Glomerular visceral epithelial cell (primary cell): ENCODE results near the gene MLANA.

Experiments
- DNase-seq: peaks from one replicate; pipeline ENCODE4 v3.0.0-alpha.2; 2016; ENCODE audit errors: extremely low spot score

Gene MLANA

GRCh38 chr9:5890641-5891040 lies at the start of gene MLANA:
TSS of gene MLANA (plus strand) at chr9:5890889. CDS start at chr9:5892475, 1,586 bp downstream.
- DNase-seq = no peak

GRCh38 chr9:5841771-5842573 lies 48.7 kb upstream of the MLANA start:
- peak; percentile 73 for DNase-seq

DNA sequence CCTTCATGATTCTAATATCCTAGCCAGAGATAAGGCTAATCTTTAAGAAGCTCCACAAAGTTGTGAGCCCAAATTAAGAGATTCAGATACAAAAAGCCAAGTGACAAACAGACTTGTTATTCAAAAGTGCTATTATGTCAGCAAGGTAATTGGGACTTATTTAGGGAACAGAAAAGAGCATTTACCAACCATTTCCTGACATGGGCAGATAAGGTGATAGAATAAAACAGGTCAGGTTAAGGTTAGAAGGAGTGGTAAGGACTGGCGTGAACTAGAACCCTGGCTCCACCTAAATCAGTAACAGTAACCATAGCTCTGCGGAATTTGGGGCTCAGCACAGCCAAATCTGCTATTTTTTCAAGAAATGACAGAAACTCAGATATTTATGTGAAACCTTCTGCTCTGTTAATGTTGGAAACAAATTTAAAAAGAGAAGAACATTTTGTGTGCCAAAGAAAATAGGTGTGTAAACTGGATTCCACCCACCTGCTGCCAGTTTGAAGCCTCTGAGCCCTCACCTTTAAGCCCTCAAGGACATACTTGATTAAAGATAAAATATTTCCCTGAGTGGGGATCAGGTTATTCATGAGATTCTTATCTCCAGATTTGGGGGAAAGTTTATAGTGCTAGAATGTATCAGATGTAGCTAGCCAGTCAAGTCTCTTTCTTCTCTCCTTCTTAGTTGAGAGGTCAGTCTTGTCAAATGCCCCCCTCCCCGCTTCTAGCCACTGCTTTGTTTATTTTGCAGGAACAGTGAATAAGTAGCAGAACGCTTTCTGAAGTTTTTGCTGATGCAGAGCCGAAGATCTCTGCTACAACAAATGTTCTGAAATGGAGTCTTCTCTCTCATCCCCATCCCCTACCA lies 47.5 kb upstream of the MLANA start:
- DNase-seq = no peak

GRCh38 chr9:5843794-5844471 lies 46.8 kb upstream of the MLANA start:
- peak; percentile 63 for DNase-seq

DNA sequence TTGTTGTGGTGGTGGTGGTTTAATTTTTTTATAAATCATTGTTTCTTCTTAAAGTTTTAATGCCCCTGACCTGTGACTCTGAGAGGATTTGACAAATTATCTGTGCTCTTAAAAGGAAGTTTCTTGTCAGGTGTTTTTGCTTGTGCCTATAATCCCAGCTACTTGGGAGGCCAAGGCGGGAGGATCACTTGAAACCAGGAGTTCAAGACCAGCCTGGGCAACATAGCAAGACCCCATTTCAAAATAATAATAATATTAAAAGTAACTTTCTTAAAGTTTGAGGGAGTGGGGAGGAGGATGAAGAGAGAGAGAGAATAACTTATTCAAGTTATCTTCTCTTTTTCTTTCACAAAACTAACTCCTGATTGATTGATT lies 45.5 kb upstream of the MLANA start:
- DNase-seq = no peak

- DNase-seq = no peak
These were observed 44.6 kb upstream of the MLANA start for GRCh38 chr9:5846096-5846495.

- no peak for DNase-seq
These were observed 44.2 kb upstream of the MLANA start for GRCh38 chr9:5846501-5846921.

- DNase-seq = no peak
These were observed 42.3 kb upstream of the MLANA start for GRCh38 chr9:5848372-5848882.

- DNase-seq = no peak
These were observed 40.0 kb upstream of the MLANA start for GRCh38 chr9:5850724-5851122.

DNA sequence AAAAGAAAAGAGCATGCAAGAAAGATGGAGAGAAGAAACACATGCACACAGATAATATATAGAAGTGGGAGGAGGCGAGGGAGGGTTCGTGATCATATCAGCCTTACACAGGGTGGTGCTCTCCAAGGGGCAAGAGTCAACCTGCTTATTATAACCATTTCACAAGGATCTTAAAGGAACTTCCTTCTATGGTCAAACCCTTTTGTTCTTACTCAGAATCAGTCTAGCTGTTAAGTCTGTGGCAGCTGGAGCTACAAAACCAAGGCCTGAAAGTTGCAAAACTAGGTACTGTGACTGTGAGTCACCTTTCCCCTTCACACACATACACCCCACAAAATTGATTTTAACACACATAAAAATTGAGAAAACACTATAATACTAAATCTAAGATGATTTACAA lies 39.2 kb upstream of the MLANA start:
- no peak for DNase-seq

DNA sequence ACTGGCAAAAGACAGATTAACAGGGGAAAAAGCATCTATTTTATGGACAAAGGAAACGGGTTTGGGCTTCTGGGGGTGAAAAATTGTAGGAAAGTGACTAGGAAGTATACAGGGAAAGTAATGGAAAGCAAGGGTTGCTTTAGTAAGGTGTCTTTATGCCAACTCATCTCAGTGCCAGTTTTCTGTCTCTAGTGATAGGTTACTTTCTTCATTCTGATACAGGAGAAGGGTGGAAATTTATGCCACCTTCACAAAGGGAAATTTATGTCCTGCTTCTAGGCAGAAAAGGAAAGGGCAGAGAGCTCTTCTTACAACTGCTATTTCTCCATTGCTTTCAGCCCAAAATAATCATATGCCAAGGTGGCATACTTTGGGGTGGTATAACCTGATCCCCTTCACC lies 37.7 kb upstream of the MLANA start:
- no peak for DNase-seq

DNA sequence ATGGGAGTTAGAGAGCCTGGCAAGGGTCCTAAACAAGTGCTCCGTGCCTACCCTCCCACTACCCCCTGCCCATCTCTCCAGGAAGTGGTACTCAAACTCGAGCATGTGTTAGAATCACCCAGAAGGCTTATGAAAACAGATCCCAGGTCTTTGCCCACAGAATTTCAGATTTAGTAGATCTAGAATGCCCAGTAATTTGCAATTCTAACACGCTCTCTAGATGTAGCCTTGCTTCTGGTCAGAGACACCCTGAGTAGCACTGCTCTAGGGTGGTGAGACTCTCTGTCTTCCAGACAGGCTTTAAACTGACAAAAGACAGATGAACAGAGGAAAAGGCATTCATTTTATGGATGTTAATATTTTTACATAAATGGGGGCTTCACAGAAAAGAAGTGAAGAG lies 37.1 kb upstream of the MLANA start:
- no peak for DNase-seq

- no peak for DNase-seq
These were observed 36.5 kb upstream of the MLANA start for GRCh38 chr9:5854063-5854790.

GRCh38 chr9:5857928-5858327 lies 32.8 kb upstream of the MLANA start:
- DNase-seq = no peak

DNA sequence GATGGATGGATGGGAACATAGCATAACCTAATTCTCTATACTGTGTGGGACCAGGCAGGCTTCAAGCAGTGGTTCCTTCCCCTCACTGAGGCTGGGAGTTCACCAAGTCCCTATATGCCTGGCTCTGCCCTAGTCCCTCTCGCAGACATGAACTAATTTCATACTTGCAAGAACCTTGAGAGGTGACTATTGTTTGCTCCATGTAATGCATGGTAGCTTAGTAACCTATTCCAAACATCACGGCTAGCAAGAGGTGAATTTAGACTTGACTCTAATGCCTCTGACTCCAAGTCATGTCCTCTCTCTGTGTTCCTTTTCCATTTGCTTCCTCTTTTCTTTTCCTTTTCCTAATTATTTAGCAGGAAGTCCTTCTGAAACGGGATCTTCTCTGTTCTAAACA lies 31.9 kb upstream of the MLANA start:
- no peak for DNase-seq

- no peak for DNase-seq
These were observed 27.5 kb upstream of the MLANA start for GRCh38 chr9:5863092-5863746.

DNA sequence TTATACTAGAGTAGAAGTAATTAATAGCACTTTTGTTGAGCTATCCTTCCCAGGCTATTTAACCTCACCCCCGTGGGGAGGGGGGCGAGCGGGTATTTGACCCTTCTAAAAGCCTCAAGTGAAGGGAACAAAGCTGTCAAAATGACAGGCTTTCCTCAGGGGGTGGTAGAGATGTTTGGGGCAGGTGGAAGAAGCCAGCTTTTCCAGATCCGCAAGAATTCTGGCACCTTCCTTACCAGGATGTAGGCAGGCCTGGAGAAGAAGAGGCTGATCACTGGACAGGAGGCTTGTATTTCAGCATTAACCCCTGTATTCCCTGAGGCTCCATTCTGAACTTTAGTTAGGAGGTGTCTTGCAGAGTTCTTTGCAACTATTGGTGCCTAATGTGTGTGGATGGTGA lies 26.2 kb upstream of the MLANA start:
- DNase-seq = no peak

GRCh38 chr9:5866272-5866671 lies 24.4 kb upstream of the MLANA start:
- no peak for DNase-seq

- no peak for DNase-seq
These were observed 24.0 kb upstream of the MLANA start for GRCh38 chr9:5866685-5867084.

DNA sequence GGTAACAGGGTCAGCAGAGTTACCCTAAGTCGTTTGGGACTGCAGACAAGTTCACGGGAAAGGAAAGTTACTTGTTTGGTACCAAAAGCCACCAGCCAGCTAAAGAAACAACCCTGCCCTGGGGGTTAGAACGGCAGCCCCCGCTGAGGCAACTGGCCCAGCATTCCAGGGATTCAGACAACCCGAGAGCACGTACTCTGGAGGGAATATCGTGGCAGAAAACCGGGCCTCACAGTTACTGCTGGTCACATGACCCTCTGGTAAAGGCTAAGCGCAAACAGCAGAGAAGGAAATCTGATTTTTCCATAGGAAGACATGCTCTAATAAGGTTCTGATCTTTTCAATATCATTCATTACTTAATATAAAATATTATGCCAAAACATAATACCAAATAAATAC lies 22.5 kb upstream of the MLANA start:
- no peak for DNase-seq
